ENCODE measurements around the gene SLC9A9. TPM values are rescaled to one million over a fixed set of nuclear protein-coding genes. Genes with fewer than 3 reads are reported as not detected.

SLC9A9 gene
- total RNA-seq, 2 donors from 2014 or later: 1.3 to 3.7 TPM

DNA sequence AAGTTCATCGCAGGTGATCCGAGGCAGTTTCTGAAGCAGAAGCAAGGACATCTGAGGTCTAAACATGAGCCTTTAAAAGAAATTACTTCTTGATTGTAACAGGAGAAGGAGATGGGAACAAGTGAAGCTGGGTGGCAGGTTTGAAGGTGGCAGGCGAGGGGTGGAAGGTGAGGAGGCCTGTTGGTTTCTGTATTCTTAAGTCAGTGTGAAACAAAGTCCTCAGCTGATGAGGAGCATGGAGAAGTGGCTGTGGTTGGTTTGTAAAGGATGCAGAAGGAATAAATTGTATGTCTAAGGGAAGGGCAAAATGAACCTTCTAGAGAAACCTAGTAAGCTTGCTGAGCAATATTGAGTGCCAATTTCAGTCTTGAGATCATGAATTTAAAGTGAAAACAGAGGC, 429.9 kb downstream of the SLC9A9 start:
- DNase-seq: no peak
- Histone ChIP-seq H3K36me3 (ENCODE audit: control insufficient read depth, insufficient read depth, low read length) (no peaks in the 10 kb centered on the region), H3K27ac (ENCODE audit: low read depth, low read length) (no peak overlapping the region), H3K4me1 (ENCODE audit: control insufficient read depth, insufficient read depth, low read length) (no peaks in the 10 kb centered on the region), H3K9me3 (ENCODE audit: control insufficient read depth, low read length) (no peaks in the 10 kb centered on the region), H3K4me3 (ENCODE audit: low read length) (no peak overlapping the region), H3K9ac (ENCODE audit: extremely low read depth, low read length, poor library complexity, severe bottlenecking) (no peak overlapping the region), H3K27me3 (ENCODE audit: control insufficient read depth, insufficient read depth, low read length, poor library complexity, severe bottlenecking) (no peaks in the 10 kb centered on the region)
- 95 to 100% methylated on average over 1 to 3 of the region's 3 CpGs for WGBS, 2 experiments (ENCODE audit: insufficient coverage in 1 of 2, insufficient read length in 1 of 2)
- Mint-ChIP-seq H3K36me3 (ENCODE audit: low read depth) (no peaks in the 10 kb centered on the region), H3K4me1 (peaks cover 9% of the 10 kb centered on the region), H3K9me3 (no peaks in the 10 kb centered on the region), H3K4me3 (no peak overlapping the region), H3K27me3 (ENCODE audit: insufficient read depth) (no peaks in the 10 kb centered on the region), H3K27ac (no peak overlapping the region)
- TF ChIP-seq, protein P1, sequence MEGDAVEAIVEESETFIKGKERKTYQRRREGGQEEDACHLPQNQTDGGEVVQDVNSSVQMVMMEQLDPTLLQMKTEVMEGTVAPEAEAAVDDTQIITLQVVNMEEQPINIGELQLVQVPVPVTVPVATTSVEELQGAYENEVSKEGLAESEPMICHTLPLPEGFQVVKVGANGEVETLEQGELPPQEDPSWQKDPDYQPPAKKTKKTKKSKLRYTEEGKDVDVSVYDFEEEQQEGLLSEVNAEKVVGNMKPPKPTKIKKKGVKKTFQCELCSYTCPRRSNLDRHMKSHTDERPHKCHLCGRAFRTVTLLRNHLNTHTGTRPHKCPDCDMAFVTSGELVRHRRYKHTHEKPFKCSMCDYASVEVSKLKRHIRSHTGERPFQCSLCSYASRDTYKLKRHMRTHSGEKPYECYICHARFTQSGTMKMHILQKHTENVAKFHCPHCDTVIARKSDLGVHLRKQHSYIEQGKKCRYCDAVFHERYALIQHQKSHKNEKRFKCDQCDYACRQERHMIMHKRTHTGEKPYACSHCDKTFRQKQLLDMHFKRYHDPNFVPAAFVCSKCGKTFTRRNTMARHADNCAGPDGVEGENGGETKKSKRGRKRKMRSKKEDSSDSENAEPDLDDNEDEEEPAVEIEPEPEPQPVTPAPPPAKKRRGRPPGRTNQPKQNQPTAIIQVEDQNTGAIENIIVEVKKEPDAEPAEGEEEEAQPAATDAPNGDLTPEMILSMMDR (conservative IDR thresholded peaks at IDR 0.05): no peak

DNA sequence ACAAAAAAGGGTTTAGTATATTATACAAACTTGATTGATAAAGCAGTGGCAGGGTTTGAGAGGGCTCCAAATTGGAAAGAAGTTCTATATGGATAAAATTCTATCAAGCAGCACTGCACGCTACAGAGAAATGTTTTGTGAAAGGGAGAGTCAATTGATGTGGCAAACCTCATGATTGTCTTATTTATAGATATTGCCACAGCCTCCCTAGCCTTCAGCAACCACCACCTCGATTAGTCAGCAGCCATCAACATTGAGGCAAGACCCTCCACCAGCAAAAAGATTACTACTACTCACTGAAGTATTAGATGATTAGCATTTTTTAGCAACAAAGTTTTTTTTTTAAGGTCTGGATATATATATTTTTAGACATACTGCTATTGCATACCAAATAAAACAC, 432.0 kb downstream of the SLC9A9 start:
- Histone ChIP-seq H3K4me1 (ENCODE audit: control insufficient read depth, insufficient read depth, low read length) (no peaks in the 10 kb centered on the region), H3K36me3 (ENCODE audit: control insufficient read depth, insufficient read depth, low read length) (no peaks in the 10 kb centered on the region), H3K27me3 (ENCODE audit: control insufficient read depth, insufficient read depth, low read length, poor library complexity, severe bottlenecking) (no peaks in the 10 kb centered on the region), H3K27ac (ENCODE audit: low read depth, low read length) (no peak overlapping the region), H3K9ac (ENCODE audit: extremely low read depth, low read length, poor library complexity, severe bottlenecking) (no peak overlapping the region), H3K9me3 (ENCODE audit: control insufficient read depth, low read length) (no peaks in the 10 kb centered on the region), H3K4me3 (ENCODE audit: low read length) (no peak overlapping the region)
- no peaks in the 10 kb centered on the region for H3K27me3 Mint-ChIP-seq (ENCODE audit: insufficient read depth)
- peaks cover 9% of the 10 kb centered on the region for H3K4me1 Mint-ChIP-seq
- 86 to 100% methylated on average over 1 to 2 of the region's 2 CpGs for WGBS, 2 experiments (ENCODE audit: insufficient coverage in 1 of 2, insufficient read length in 1 of 2)
- no peak overlapping the region for H3K27ac Mint-ChIP-seq
- DNase-seq: no peak
- TF ChIP-seq, protein P1 (conservative IDR thresholded peaks at IDR 0.05): no peak
- H3K36me3 Mint-ChIP-seq (ENCODE audit: low read depth): no peaks in the 10 kb centered on the region
- H3K9me3 Mint-ChIP-seq: no peaks in the 10 kb centered on the region
- H3K4me3 Mint-ChIP-seq: no peak overlapping the region

DNA sequence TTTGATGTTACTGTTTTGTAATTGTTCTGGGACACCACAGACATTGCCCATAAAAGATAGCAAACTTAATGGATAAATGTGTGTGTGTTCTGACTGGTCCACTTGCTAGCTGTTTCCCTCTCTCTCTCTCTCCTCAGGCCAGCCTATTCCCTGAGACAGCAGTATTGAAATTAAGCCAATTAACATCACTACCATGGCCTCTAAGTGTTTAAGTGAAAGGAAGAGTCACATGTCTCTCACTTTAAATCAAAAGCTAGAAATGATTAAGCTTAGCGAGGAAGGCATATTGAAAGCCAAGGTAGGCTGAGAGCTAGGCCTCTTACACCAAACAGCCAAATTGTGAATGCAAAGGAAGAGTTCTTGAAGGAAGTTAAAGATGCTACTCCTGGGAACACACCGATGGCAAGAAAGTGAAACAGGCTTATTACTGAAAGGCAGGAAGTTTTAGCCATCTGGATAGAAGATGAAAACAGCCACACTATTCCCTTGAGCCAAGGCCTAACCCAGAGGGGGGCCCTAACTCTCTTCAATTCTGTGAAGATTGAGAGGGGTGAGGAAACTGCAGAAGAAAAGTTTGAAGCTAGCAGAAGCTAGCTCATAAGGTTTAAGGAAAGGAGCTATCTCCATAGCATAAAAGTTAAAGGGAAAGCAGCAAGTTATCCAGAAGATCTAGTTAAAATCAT, 433.6 kb downstream of the SLC9A9 start:
- Histone ChIP-seq H3K9me3 (ENCODE audit: control insufficient read depth, low read length) (no peaks in the 10 kb centered on the region), H3K4me3 (ENCODE audit: low read length) (no peak overlapping the region), H3K4me1 (ENCODE audit: control insufficient read depth, insufficient read depth, low read length) (no peaks in the 10 kb centered on the region), H3K9ac (ENCODE audit: extremely low read depth, low read length, poor library complexity, severe bottlenecking) (no peak overlapping the region), H3K36me3 (ENCODE audit: control insufficient read depth, insufficient read depth, low read length) (no peaks in the 10 kb centered on the region), H3K27ac (ENCODE audit: low read depth, low read length) (no peak overlapping the region), H3K27me3 (ENCODE audit: control insufficient read depth, insufficient read depth, low read length, poor library complexity, severe bottlenecking) (no peaks in the 10 kb centered on the region)
- 70 to 91% methylated on average over 2 of the region's 2 CpGs for WGBS, 2 experiments (ENCODE audit: insufficient coverage in 1 of 2, insufficient read length in 1 of 2)
- H3K9me3 Mint-ChIP-seq: no peaks in the 10 kb centered on the region
- no peaks in the 10 kb centered on the region for H3K36me3 Mint-ChIP-seq (ENCODE audit: low read depth)
- TF ChIP-seq, protein P1 (conservative IDR thresholded peaks at IDR 0.05): no peak
- H3K4me1 Mint-ChIP-seq: peaks cover 9% of the 10 kb centered on the region
- no peaks in the 10 kb centered on the region for H3K27me3 Mint-ChIP-seq (ENCODE audit: insufficient read depth)
- no peak overlapping the region for H3K27ac Mint-ChIP-seq
- no peak for DNase-seq
- H3K4me3 Mint-ChIP-seq: no peak overlapping the region
